ENCODE measurements around the gene IRAK1.

Gene IRAK1

DNA sequence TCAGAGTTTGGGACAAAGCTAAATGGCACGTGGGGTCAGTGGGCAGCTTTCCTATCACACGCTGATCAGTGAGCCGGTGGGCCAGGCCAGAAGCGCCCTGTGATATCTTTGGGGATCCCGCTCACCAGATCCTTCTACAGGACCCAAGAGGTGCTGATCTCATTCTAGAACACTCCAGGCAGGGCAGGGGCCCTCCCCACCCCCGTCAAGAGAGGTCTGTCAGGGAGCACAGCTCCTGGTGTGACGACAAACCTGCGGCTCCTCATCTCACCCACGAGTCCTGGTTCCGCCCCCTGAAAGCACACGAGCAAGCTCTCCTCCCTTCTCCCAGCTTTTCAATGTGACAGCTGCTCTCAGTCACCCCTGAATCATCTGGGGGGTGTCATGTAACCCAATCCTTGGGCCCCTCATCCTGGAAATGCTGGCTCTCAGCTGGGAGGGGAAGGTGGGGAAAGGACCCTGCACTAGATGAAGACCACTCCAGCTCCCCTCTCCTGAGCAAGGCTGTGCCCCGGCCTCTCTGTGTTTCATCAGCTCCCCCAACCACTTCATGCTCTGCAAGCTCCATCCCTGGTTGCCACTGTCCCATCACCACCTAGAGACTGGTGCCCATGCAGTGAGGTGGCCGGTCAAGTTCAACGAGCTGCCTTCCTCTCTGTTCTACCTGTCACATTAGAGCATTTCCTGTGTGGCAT, 52.7 kb downstream of the IRAK1 start:
- DNase-seq = peak in 31 of 42 donors; percentile 12 to 81 (median 58)
- intact Hi-C loops (cut with DNase I) = no loop called here

DNA sequence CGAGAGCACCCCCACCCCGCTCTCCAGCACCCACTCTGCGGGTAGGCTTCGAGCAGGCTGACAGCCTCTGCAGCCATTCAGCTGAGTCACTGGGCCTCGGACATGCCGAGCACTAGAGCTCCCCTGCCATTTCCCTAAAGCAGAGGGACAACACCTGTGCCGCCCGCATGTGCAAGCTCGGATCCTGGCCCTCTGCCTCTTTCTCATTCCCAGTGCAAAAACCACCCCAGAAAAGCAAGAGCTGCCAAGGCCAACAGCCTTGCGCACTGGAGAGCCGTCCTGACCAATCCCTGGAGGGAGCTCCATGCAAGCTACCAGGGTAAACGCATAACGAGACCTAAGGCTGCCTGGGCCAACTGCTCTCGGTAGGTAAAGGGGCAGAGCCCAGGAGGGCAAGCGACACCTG, 53.4 kb downstream of the IRAK1 start:
- DNase-seq = peak in 9 of 42 donors; percentile 20 to 46 (median 28)
- intact Hi-C loops (cut with DNase I) = no loop called here

DNA sequence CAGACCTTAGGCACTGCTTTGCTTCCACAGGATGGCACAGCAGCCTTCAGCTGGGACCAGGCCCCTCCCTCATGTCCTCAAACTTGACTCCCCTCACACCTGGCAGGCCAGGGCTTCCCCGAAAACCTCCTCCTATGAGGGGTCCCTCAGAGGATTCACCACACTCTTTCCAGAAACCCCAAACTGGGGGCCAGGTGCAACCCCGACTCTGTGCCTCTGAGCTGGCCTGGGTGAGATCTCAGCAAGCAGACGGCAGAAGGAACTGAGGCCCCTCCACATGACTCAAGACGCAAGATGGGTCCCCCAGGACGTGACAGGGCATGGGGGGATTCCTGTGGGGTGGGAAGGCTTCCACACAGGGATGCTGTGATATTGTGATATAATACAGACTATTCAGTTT, 54.3 kb downstream of the IRAK1 start:
- intact Hi-C loops (cut with DNase I) = no loop called here

DNA sequence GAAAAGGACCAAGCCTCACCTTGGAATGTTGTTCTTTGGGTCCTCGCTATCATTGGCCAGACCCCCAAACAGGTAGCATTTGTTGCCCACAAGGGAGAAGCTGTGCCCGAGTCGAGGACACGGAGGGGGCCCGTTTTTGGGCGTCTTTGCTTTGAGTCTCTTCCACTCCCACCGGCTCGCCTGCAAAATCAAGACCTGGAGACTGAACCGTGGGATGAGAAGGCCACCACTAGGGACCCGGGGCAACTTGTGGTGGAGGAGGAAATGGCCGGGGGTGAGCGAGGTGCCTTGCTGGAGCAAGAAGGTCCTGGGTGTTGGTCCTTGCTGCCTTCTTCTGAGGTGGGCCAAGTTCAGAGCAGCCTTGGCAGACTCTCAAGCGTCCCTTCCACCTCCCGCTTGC, 55.6 kb downstream of the IRAK1 start:
- DNase-seq = no peak
- intact Hi-C loops (cut with DNase I) = no loop called here

More for the DNA sequence above, 54.3 kb downstream of the IRAK1 start:
- no peak for DNase-seq

- peak in 3 of 42 donors; percentile 34 to 53 (median 37) for DNase-seq
- intact Hi-C loops (cut with DNase I) = no loop called here
These were observed 56.2 kb downstream of the IRAK1 start for GRCh38 chrX:153963546-153963945.

DNA sequence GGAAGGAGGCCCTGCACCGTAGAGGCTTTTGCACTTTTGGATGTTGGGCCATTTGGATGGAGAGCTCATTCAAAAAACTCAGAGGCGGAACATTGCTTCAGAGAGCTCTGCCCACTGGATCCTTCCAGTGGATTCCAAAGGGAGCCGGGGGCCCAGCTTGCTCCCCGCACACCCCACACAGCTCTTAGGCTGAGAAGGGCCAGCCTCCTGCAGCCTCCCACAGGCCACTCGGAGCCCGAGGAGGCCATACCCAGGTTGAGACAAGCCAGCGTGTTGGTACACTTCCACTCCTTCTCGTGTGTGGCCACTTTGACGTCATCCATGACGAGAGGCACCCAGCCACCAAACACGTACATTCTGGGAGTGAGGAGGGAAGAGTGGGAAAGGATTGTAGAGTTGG, 58.4 kb downstream of the IRAK1 start:
- intact Hi-C loops (cut with DNase I) = no loop called here
- DNase-seq = no peak

DNA sequence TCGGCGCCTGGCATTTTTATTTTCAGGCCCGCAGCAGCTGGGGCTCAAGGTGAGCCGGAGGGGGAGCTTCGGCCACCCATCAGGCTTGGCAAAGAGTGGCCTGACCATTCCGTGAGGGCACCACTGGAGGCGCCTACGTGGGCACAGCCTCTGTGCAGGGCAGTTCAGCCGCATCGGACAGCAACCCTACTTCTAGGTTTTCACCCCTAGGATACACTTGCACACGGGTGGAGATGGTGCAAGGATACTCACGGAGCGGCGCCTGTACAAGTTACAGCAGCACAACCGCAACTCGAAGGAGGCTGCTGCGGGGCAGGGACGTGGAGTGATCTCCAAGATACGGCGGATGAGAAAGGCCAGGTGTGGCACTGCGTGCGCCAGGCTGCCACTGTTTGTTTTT, 58.9 kb downstream of the IRAK1 start:
- DNase-seq = no peak
- intact Hi-C loops (cut with DNase I) = no loop called here

Measured in head of caudate nucleus (tissue), 42 donors.